Liver (tissue), 3 donors: ENCODE measurements around the gene STARD9.

Experiments used
- GABPA ChIP-seq, 2 donors: IDR thresholded peaks in 1 of 2; conservative IDR thresholded peaks in 1 of 2; 2 replicates each; pipeline ENCODE4 v1.6.1; 2016; ENCODE audit warnings: antibody characterized with exemption in 2 of 2, mild to moderate bottlenecking in 1 of 2, moderate library complexity in 1 of 2
- JUND ChIP-seq, 2 donors: IDR thresholded peaks; 2 replicates each; pipeline ENCODE4 v1.6.1; 2016; ENCODE audit warnings: antibody characterized with exemption in 2 of 2
- REST ChIP-seq: IDR thresholded peaks from 2 replicates; pipeline ENCODE4 v1.6.1; 2016; ENCODE audit warnings: antibody characterized with exemption, mild to moderate bottlenecking
- RXRA ChIP-seq, 2 donors: IDR thresholded peaks; 2 replicates each; pipeline ENCODE4 v1.6.1; 2017 to 2018; ENCODE audit warnings: antibody characterized with exemption in 2 of 2, mild to moderate bottlenecking in 1 of 2
- TAF1 ChIP-seq: conservative IDR thresholded peaks from 2 replicates; pipeline ENCODE4 v1.6.1; 2016; ENCODE audit warnings: antibody characterized with exemption, mild to moderate bottlenecking
- TF ChIP-seq, protein P1 (sequence below): fragments of 150-350 bp; IDR thresholded peaks from 2 replicates; pipeline ENCODE4 v1.5.1; 2017; ENCODE audit warnings: improper control_type of control experiment, low read depth, low read length; ENCODE audit not compliant: missing input control
- TF ChIP-seq, protein P2 (sequence below): IDR thresholded peaks from 2 replicates; pipeline ENCODE4 v1.6.1; 2016; ENCODE audit warnings: antibody characterized with exemption
- TF ChIP-seq, protein P3 (sequence below): IDR thresholded peaks from 2 replicates; pipeline ENCODE4 v1.6.1; 2016; ENCODE audit warnings: antibody characterized with exemption
- donor health status: healthy.
- donor health status: healthy.

DNA sequence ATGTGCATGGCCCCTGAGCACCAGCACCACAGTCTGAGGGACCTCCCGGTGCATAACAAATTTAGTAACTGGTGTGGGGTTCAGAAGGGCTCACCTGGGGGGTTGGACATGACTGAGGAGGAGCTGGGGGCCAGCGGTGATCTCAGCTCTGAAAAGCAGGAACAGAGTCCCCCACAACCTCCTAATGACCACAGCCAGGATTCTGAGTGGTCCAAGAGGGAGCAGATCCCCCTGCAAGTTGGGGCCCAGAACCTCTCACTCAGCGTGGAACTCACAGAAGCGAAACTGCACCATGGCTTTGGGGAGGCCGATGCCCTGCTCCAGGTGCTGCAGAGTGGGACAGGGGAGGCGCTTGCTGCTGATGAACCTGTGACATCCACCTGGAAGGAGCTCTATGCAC lies 118.5 kb downstream of the STARD9 start:
- TF ChIP-seq, protein P1, sequence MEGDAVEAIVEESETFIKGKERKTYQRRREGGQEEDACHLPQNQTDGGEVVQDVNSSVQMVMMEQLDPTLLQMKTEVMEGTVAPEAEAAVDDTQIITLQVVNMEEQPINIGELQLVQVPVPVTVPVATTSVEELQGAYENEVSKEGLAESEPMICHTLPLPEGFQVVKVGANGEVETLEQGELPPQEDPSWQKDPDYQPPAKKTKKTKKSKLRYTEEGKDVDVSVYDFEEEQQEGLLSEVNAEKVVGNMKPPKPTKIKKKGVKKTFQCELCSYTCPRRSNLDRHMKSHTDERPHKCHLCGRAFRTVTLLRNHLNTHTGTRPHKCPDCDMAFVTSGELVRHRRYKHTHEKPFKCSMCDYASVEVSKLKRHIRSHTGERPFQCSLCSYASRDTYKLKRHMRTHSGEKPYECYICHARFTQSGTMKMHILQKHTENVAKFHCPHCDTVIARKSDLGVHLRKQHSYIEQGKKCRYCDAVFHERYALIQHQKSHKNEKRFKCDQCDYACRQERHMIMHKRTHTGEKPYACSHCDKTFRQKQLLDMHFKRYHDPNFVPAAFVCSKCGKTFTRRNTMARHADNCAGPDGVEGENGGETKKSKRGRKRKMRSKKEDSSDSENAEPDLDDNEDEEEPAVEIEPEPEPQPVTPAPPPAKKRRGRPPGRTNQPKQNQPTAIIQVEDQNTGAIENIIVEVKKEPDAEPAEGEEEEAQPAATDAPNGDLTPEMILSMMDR: no peak
- TF ChIP-seq GABPA (IDR thresholded peaks at IDR 0.05 in 1 of 2, conservative IDR thresholded peaks at IDR 0.05 in 1 of 2): no peak
- no peak for TF ChIP-seq RXRA (IDR thresholded peaks at IDR 0.05)
- no peak for TF ChIP-seq REST
- TF ChIP-seq, protein P2, sequence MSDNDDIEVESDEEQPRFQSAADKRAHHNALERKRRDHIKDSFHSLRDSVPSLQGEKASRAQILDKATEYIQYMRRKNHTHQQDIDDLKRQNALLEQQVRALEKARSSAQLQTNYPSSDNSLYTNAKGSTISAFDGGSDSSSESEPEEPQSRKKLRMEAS: no peak
- TF ChIP-seq JUND (IDR thresholded peaks at IDR 0.05): no peak
- TF ChIP-seq, protein P3, sequence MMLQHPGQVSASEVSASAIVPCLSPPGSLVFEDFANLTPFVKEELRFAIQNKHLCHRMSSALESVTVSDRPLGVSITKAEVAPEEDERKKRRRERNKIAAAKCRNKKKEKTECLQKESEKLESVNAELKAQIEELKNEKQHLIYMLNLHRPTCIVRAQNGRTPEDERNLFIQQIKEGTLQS: no peak
- TF ChIP-seq TAF1: no peak
